GM19468 (cell line): ENCODE measurements around the gene KRTAP1-4.
"Not testable (repeated sequence)": the region's sequence is repeated elsewhere in the genome, so short reads cannot be mapped to it uniquely, and the experiment has no call there.

Experiments
- ATAC-seq: cut with Tn5 transposase; IDR thresholded peaks from one replicate; pipeline ENCODE4 v1.9.1; 2021; ENCODE audit warnings: mild to moderate bottlenecking, moderate library complexity, moderate number of reproducible peaks; ENCODE audit not compliant: unreplicated experiment; ENCODE audit errors: extremely low read depth

The KRTAP1-4 gene

DNA sequence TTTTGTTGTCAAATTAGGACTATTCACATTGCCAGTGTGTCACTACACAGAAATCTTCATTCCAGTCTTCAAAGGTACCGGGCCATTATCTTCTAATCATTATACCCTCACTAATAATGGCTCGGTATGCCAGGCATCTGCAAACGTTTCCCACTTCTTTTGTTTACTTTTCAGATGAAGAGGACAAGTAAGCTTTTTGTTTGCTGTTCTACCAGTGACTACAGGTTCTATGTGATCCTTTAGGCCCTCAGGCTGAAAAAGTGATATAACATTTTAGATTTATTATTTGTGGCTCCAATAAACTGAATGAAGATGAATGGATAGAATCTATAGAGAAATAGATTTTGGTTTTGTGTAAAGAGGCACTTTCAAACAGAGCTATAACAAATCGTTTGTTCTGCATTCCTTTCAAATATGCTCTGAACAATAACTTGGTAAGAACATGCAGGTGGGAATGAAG lies 20.7 kb downstream of the KRTAP1-4 start:
- ATAC-seq: no peak

DNA sequence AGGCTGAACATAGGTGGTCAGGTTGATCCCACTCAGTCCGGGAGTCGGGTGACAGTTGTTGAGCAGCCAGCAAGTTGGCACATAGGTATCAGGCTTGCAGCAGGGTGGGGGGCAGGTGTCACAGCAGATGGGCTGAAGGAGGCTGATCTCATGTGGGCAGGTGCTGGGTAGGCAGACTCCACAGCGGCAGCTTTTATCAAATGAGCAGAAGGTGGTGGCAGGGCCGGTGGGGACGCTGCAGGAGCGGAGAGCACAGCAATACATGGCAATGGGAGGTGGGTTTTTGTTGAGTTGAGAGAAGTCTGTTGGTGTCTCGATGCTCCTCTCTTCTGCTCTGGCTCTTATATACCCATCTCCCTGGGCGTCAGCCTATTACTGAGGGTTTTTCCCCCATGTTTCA lies 21.2 kb downstream of the KRTAP1-4 start, which contains the start of gene KRTAP3-1:
Gene KRTAP3-1, minus strand, starts transcription at position 318 of the 400 bp plus-strand sequence. Its CDS starts 54 bp downstream, at position 264.
- ATAC-seq: no peak

- no peak for ATAC-seq
Measured at GRCh38 chr17:41004397-41004796, 25.6 kb downstream of the KRTAP1-4 start.

GRCh38 chr17:41003926-41004325 lies 26.1 kb downstream of the KRTAP1-4 start:
- no peak for ATAC-seq

DNA sequence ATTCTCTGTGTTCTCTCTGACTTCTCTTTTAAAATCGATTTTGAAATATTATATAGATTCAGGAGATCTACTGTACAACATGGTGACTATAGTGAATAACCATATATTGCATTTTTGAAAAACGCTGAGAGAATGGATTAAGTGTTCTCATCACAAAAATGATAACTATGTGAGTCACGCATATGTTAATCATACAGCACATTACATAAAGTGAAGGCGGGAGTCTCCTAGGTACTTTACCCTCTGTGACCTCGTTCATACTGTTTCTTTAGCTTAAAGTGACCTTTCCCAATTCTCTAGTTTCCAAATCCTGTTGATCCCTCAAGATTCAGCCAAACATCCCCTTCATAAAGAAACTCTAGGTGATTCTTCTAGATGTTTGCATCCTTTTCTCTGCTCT lies 27.2 kb downstream of the KRTAP1-4 start:
- no peak for ATAC-seq

DNA sequence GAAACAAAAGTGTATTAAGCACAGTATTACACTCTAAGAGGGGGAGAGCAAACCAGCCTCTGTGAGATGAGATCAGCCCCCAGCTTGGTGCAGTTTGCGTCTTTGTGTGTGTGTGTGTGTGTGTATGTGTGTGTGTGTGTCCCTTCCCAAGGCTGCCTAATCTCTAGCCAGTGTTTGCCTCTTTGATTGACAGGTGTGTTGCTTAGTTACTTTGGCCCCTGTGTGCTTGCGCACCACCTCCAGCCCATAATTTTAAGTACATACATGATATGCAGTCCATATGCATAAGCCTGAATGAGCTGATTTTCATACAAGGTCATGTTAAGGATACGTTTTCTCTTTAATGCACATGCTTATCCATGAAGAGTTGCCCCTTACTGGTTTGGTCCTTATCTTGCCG lies 28.2 kb downstream of the KRTAP1-4 start:
- ATAC-seq: no peak

DNA sequence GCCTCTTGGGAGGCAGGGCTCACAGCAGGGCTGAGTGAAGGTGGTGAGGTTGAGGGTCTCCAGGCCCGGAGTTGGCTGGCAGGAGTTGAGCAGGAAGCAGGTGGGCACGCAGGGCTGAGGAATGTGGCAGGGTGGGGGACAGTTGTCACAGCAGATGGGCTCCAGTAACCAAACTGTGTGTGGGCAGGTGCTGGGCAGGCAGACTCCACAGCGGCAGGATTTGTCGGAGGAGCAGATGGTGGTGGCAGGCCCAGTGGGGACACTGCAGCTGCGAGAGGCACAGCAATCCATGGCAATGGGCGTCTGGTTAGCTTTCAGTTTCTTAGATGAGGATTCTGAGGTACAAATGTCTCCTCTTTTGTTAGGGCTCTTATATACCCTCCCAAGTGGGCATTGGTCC lies 30.4 kb downstream of the KRTAP1-4 start, which contains the start of gene KRTAP3-2:
Gene KRTAP3-2, minus strand, starts transcription at position 344 of the 400 bp plus-strand sequence. Its CDS starts 53 bp downstream, at position 291.
- ATAC-seq: not testable (repeated sequence)

- no peak for ATAC-seq
Measured at GRCh38 chr17:40997361-40997760, 32.6 kb downstream of the KRTAP1-4 start.

DNA sequence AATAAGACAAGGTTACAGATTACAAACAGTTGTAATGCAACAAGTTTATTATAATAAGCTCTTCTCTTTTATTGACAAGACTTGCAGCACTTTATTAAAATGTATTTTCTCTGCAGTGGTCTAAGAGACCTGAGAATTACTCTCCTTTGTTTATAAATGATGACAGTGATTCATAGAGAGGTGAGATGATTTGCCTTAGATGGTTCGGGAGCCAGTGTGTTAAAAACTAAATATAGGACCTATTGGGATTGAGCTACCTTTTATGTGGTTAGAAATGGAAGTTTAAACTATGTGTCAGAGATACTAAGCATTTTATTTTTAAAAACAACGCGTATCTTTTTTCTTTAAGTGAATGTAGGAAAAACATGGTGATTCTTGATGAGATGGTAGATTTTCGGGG lies 33.2 kb downstream of the KRTAP1-4 start:
- no peak for ATAC-seq

DNA sequence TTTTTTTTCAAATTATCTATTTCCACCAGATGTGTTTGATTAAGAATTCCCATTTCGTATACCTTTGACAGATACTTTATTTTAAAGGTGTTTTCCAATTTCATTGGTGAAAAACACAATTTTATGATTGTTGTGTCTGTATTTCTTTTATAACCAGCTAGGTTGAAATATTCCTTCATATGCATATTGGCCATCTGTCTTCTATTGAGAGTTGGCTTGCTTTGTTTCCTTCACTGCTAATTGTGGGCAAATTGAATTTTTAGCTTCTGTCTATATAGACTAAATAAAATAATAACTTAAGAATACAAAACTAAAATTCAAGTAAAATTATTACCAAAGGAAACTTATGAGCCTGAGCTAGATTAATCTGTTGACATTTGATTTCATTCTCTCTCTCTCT lies 34.9 kb downstream of the KRTAP1-4 start:
- ATAC-seq: no peak

DNA sequence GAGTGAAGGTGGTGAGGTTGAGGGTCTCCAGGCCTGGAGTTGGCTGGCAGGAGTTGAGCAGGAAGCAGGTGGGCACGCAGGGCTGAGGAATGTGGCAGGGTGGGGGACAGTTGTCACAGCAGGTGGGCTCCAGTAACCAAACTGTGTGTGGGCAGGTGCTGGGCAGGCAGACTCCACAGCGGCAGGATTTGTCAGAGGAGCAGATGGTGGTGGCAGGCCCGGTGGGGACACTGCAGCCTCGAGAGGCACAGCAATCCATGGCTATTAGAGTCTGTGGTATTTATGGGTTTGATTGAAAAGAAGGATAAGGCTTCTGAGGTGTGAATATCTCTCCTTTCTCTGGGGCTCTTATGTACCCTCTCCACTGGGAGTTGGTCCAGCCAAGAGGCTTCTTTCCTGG lies 36.2 kb downstream of the KRTAP1-4 start, which contains the start of gene KRTAP3-3:
Gene KRTAP3-3, minus strand, starts transcription at position 326 of the 400 bp plus-strand sequence. Its CDS starts 67 bp downstream, at position 259.
- no peak for ATAC-seq

DNA sequence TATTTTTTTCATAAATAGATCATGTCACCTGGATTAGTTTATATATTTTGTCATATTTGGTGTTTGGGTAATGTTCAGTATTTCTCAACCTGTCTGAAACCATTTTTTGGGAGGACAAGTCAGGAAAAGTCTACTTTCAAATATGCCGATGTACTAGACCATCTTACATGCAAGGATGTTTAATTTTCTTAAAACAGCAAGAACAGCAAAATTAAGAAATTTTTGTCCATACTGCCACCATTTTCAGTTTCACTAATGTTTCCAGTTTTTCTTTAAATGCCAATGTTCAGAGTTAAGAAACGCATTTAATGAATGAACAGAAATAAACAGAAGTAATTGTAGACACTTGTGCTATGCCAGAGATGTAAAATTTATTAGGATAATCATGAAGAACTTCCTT lies 36.9 kb downstream of the KRTAP1-4 start:
- ATAC-seq: no peak

GRCh38 chr17:40992666-40993065 lies 37.3 kb downstream of the KRTAP1-4 start:
- no peak for ATAC-seq

DNA sequence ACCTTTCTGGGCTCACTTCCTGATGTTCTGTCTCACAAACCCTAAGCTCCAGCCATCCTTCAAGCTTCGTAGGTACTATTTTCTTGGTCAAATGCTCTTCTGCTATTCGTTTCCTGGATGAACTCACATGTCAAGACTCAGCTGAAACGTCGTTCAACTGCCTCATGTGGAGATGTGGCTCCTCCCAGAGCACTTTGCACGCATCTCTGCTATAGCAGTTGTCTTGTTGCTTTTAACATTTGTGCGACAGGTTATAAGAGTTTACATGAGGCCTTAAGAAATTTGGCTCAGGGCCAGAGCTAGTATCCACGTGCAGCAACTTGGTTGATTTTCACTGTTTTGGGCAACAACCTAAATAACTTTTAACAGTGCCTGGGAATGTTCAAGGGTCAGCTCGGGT lies 43.1 kb downstream of the KRTAP1-4 start:
- no peak for ATAC-seq

DNA sequence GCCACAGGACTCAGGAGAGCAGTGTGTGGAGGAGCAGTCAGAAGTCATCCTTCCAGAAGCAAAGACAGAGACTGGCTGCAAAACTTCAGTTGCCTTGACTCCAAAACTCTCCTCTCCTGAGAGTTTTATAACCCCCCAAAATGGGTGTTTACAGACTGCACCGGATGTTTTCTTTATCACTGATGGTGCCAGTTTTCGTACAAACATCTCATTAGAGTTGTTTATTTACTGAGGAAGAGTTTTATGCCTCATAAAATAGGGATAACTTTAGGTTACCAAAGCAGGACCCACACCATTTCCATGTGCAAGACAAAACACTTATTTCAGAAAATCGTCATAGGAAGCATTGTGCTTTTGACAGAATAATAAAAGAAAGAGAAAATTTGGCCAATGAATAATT lies 45.8 kb downstream of the KRTAP1-4 start, which contains the start of gene KRT40:
Gene KRT40, minus strand, starts transcription at position 101 of the 400 bp plus-strand sequence. Its CDS starts 53 bp downstream, at position 48.
- ATAC-seq: no peak

- ATAC-seq: no peak
Measured at GRCh38 chr17:40981115-40981514, 48.9 kb downstream of the KRTAP1-4 start.

DNA sequence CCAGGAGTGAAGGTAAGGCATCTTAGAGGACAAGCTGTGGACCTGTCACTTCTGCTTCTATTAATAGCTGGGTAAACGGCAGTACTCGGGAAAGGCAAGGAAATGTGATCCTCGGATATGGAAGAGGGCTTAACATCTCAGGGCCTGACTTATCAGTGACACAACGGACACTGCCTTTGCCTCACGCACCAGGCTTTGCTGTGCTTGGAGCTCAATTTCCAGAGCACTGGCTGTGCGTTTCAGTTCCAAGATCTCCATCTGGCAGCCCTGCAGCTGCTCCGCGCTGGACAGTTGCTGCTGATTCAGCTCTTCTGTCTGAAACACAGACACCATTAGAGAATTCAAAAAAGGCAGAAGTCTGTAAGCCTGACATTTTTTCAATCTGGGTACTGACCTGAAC lies 49.4 kb downstream of the KRTAP1-4 start:
- ATAC-seq: no peak

GRCh38 chr17:40980117-40980516 lies 49.9 kb downstream of the KRTAP1-4 start:
- no peak for ATAC-seq
